ENCODE results near the gene MYOG. TPM values are rescaled to one million over a fixed set of nuclear protein-coding genes. Genes with fewer than 3 reads are reported as not detected.

Gene MYOG
- total RNA-seq, result not detected

- H3K27me3 Mint-ChIP-seq, result peaks cover 10% of the 10 kb centered on the region
- CTCF ChIA-PET, result interaction anchor here (1.1 to 1.2 kb wide), 2 partner anchors 41 to 85 kb away, joined by 3 read pairs; no protein-coding TSS in a partner anchor
- peak; percentile 33 for DNase-seq
- no peak for ATAC-seq
- no peaks in the 10 kb centered on the region for H3K36me3 Mint-ChIP-seq
- no peaks in the 10 kb centered on the region for H3K9me3 Mint-ChIP-seq (ENCODE audit: low read depth)
- H3K4me3 Mint-ChIP-seq, result no peak within 1 kb of the TSS
- no peak within 1 kb of the TSS for H3K27ac Mint-ChIP-seq
- no peaks in the 10 kb centered on the region for H3K4me1 Mint-ChIP-seq
These were observed at the start of gene MYOG for GRCh38 chr1:203085528-203086406. Gene MYOG (minus strand): TSS chr1:203086012. CDS start chr1:203085961, 51 bp downstream.

GRCh38 chr1:203133970-203134725 lies 48.3 kb upstream of the MYOG start:
- Mint-ChIP-seq H3K27me3 (peaks cover 17% of the 10 kb centered on the region), H3K36me3 (no peaks in the 10 kb centered on the region), H3K9me3 (ENCODE audit: low read depth) (no peaks in the 10 kb centered on the region), H3K4me3 (no peak overlapping the region), H3K27ac (no peak overlapping the region), H3K4me1 (peaks cover 9% of the 10 kb centered on the region)
- CTCF ChIA-PET, result interaction anchor here (0.9 to 2.4 kb wide), 2 partner anchors 12 to 38 kb away, joined by 3 to 8 read pairs; no protein-coding TSS in a partner anchor
- DNase-seq (no peak), ATAC-seq (no peak)

- ATAC-seq, result no peak
- CTCF ChIA-PET, result interaction anchor here (1.6 kb wide), 1 partner anchor 85 kb away, joined by 4 read pairs; no protein-coding TSS in a partner anchor
- Mint-ChIP-seq H3K9me3 (ENCODE audit: low read depth) (no peaks in the 10 kb centered on the region), H3K27me3 (peaks cover 34% of the 10 kb centered on the region), H3K4me1 (peaks cover 9% of the 10 kb centered on the region), H3K4me3 (no peak overlapping the region), H3K27ac (no peak overlapping the region), H3K36me3 (no peaks in the 10 kb centered on the region)
- no peak for DNase-seq
These were observed 45.9 kb upstream of the MYOG start for GRCh38 chr1:203131548-203132200.

GRCh38 chr1:203130358-203130985 lies 44.7 kb upstream of the MYOG start:
- ATAC-seq (no peak), DNase-seq (no peak)
- peaks cover 42% of the 10 kb centered on the region for H3K27me3 Mint-ChIP-seq
- H3K27ac Mint-ChIP-seq, result no peak overlapping the region
- CTCF ChIA-PET, result interaction anchor here (1.3 to 1.5 kb wide), 3 partner anchors 13 to 92 kb away, joined by 3 to 4 read pairs (median 4); no protein-coding TSS in a partner anchor
- no peaks in the 10 kb centered on the region for H3K9me3 Mint-ChIP-seq (ENCODE audit: low read depth)
- H3K36me3 Mint-ChIP-seq, result no peaks in the 10 kb centered on the region
- no peak overlapping the region for H3K4me3 Mint-ChIP-seq
- H3K4me1 Mint-ChIP-seq, result no peaks in the 10 kb centered on the region

GRCh38 chr1:203129501-203130231 lies 43.9 kb upstream of the MYOG start:
- no peak overlapping the region for H3K27ac Mint-ChIP-seq
- CTCF ChIA-PET, result interaction anchor here (1.3 to 1.5 kb wide), 3 partner anchors 12 to 91 kb away, joined by 3 to 4 read pairs (median 4); no protein-coding TSS in a partner anchor
- DNase-seq (peak; percentile 3), ATAC-seq (no peak)
- no peaks in the 10 kb centered on the region for H3K36me3 Mint-ChIP-seq
- no peaks in the 10 kb centered on the region for H3K9me3 Mint-ChIP-seq (ENCODE audit: low read depth)
- no peaks in the 10 kb centered on the region for H3K4me1 Mint-ChIP-seq
- H3K4me3 Mint-ChIP-seq, result no peak overlapping the region
- peaks cover 48% of the 10 kb centered on the region for H3K27me3 Mint-ChIP-seq

GRCh38 chr1:203128716-203129500 lies 43.1 kb upstream of the MYOG start:
- peak; percentile 37 for DNase-seq
- CTCF ChIA-PET, result interaction anchor here (1.5 kb wide), 2 partner anchors 11 to 43 kb away, joined by 4 to 5 read pairs; no protein-coding TSS in a partner anchor
- H3K4me1 Mint-ChIP-seq, result no peaks in the 10 kb centered on the region

GRCh38 chr1:203128431-203128715 lies 42.6 kb upstream of the MYOG start:
- Mint-ChIP-seq H3K27ac (no peak overlapping the region), H3K4me1 (no peaks in the 10 kb centered on the region), H3K4me3 (no peak overlapping the region), H3K27me3 (peaks cover 50% of the 10 kb centered on the region), H3K36me3 (no peaks in the 10 kb centered on the region), H3K9me3 (ENCODE audit: low read depth) (no peaks in the 10 kb centered on the region)
- ATAC-seq (no peak), DNase-seq (no peak)
- CTCF ChIA-PET, result interaction anchor here (1.0 to 1.5 kb wide), 2 partner anchors 43 to 88 kb away, joined by 4 to 5 read pairs; no protein-coding TSS in a partner anchor

More at GRCh38 chr1:203128716-203129500, 43.1 kb upstream of the MYOG start:
- Mint-ChIP-seq H3K27me3 (peaks cover 51% of the 10 kb centered on the region), H3K9me3 (ENCODE audit: low read depth) (no peaks in the 10 kb centered on the region), H3K27ac (no peak overlapping the region), H3K4me3 (no peak overlapping the region), H3K36me3 (no peaks in the 10 kb centered on the region)
- ATAC-seq, result no peak

GRCh38 chr1:203127666-203128430 lies 42.0 kb upstream of the MYOG start, which contains the start of gene ADORA1:
Gene ADORA1 (plus strand): TSS chr1:203127726. CDS start chr1:203128842, 1,116 bp downstream.
- Mint-ChIP-seq H3K27me3 (peaks cover 50% of the 10 kb centered on the region), H3K4me1 (no peaks in the 10 kb centered on the region), H3K36me3 (no peaks in the 10 kb centered on the region), H3K4me3 (no peak within 1 kb of the TSS), H3K27ac (no peak within 1 kb of the TSS), H3K9me3 (ENCODE audit: low read depth) (no peaks in the 10 kb centered on the region)
- ATAC-seq (peak; percentile 42), DNase-seq (peak; percentile 35)
- CTCF ChIA-PET, result interaction anchor here (0.7 to 1.5 kb wide), 3 partner anchors 42 to 87 kb away, joined by 3 to 5 read pairs (median 4); partner anchors contain the start of gene MYOG

GRCh38 chr1:203126866-203127665 lies 41.3 kb upstream of the MYOG start:
- peak; percentile 27 for DNase-seq
- CTCF ChIA-PET, result interaction anchor here (0.7 to 1.0 kb wide), 2 partner anchors 41 to 87 kb away, joined by 3 to 4 read pairs; partner anchors contain the start of gene MYOG
- no peak overlapping the region for H3K27ac Mint-ChIP-seq
- H3K4me1 Mint-ChIP-seq, result peaks cover 3% of the 10 kb centered on the region
- H3K36me3 Mint-ChIP-seq, result no peaks in the 10 kb centered on the region
- ATAC-seq, result no peak
- no peak overlapping the region for H3K4me3 Mint-ChIP-seq
- H3K27me3 Mint-ChIP-seq, result peaks cover 55% of the 10 kb centered on the region
- H3K9me3 Mint-ChIP-seq (ENCODE audit: low read depth), result no peaks in the 10 kb centered on the region

- Mint-ChIP-seq H3K36me3 (no peaks in the 10 kb centered on the region), H3K9me3 (ENCODE audit: low read depth) (no peaks in the 10 kb centered on the region), H3K27ac (no peak overlapping the region)
These were observed 40.5 kb upstream of the MYOG start for GRCh38 chr1:203126151-203126865.

More at GRCh38 chr1:203126151-203126865, 40.5 kb upstream of the MYOG start:
- no peak for ATAC-seq
- CTCF ChIA-PET, result interaction anchor here (1.0 kb wide), 1 partner anchor 15 kb away, joined by 3 read pairs; no protein-coding TSS in a partner anchor
- DNase-seq, result peak; percentile 22
- Mint-ChIP-seq H3K4me3 (no peak overlapping the region), H3K4me1 (peaks cover 10% of the 10 kb centered on the region), H3K27me3 (peaks cover 61% of the 10 kb centered on the region)
